Measurements from ENCODE around the gene UGT2B15. TPM values are rescaled to one million over a fixed set of nuclear protein-coding genes. Genes with fewer than 3 reads are reported as not detected.
"Not testable (repeated sequence)": the region's sequence is repeated elsewhere in the genome, so short reads cannot be mapped to it uniquely, and the experiment has no call there.

UGT2B15 gene
- total and polyA plus RNA-seq, 5 donors = not detected

GRCh38 chr4:68683034-68683433 lies 12.6 kb upstream of the UGT2B15 start:
- DNase-seq (no peak), ATAC-seq (no peak)
- H3K4me3 ChIP-seq (ENCODE audit: low read length) = no peak overlapping the region
- H3K9me3 ChIP-seq (ENCODE audit: control insufficient read depth, low read length) = no peaks in the 10 kb centered on the region
- WGBS = 75% methylated on average over 5 of the region's 5 CpGs
- no peaks in the 10 kb centered on the region for H3K4me1 ChIP-seq (ENCODE audit: control insufficient read depth, insufficient read depth, low read length)
- H3K27ac ChIP-seq (ENCODE audit: low read length) = no peak overlapping the region
- intact Hi-C loops (cut with DNase I) = no loop called here
- H3K27me3 ChIP-seq (ENCODE audit: control insufficient read depth, insufficient read depth) = no peaks in the 10 kb centered on the region

- DNase-seq; H3K4me1 ChIP-seq (ENCODE audit: control insufficient read depth, insufficient read depth, low read length); intact Hi-C loops (cut with DNase I); H3K4me3 ChIP-seq (ENCODE audit: low read length); H3K27ac ChIP-seq (ENCODE audit: low read length); ATAC-seq; H3K27me3 ChIP-seq (ENCODE audit: control insufficient read depth, insufficient read depth); H3K9me3 ChIP-seq (ENCODE audit: control insufficient read depth, low read length): not testable (repeated sequence)
- 74% methylated on average over 3 of the region's 3 CpGs for WGBS
Measured at GRCh38 chr4:68681298-68681697, 10.8 kb upstream of the UGT2B15 start.

GRCh38 chr4:68673143-68673542 lies 2.7 kb upstream of the UGT2B15 start:
- no peak for DNase-seq
- ATAC-seq = no peak
- Histone ChIP-seq H3K9me3 (ENCODE audit: control insufficient read depth, low read length) (no peaks in the 10 kb centered on the region), H3K4me3 (ENCODE audit: low read length) (no peak overlapping the region), H3K4me1 (ENCODE audit: control insufficient read depth, insufficient read depth, low read length) (no peaks in the 10 kb centered on the region), H3K27ac (ENCODE audit: low read length) (no peak overlapping the region), H3K27me3 (ENCODE audit: control insufficient read depth, insufficient read depth) (no peaks in the 10 kb centered on the region)
- intact Hi-C loops (cut with DNase I) = no loop called here
- 90% methylated on average over 7 of the region's 7 CpGs for WGBS

- H3K27me3 ChIP-seq (ENCODE audit: control insufficient read depth, insufficient read depth); H3K9me3 ChIP-seq (ENCODE audit: control insufficient read depth, low read length); ATAC-seq; H3K4me1 ChIP-seq (ENCODE audit: control insufficient read depth, insufficient read depth, low read length); H3K27ac ChIP-seq (ENCODE audit: low read length); H3K4me3 ChIP-seq (ENCODE audit: low read length); DNase-seq; intact Hi-C loops (cut with DNase I): not testable (repeated sequence)
Measured at GRCh38 chr4:68671217-68671616, 765 bp upstream of the UGT2B15 start.

- H3K9me3 ChIP-seq (ENCODE audit: control insufficient read depth, low read length); intact Hi-C loops (cut with DNase I); ATAC-seq; DNase-seq; H3K27ac ChIP-seq (ENCODE audit: low read length); H3K27me3 ChIP-seq (ENCODE audit: control insufficient read depth, insufficient read depth); H3K4me1 ChIP-seq (ENCODE audit: control insufficient read depth, insufficient read depth, low read length); H3K4me3 ChIP-seq (ENCODE audit: low read length): not testable (repeated sequence)
Measured at GRCh38 chr4:68668537-68669163, 1.8 kb downstream of the UGT2B15 start.

GRCh38 chr4:68667551-68667950 lies 2.9 kb downstream of the UGT2B15 start:
- intact Hi-C loops (cut with DNase I); DNase-seq; H3K27ac ChIP-seq (ENCODE audit: low read length); H3K4me1 ChIP-seq (ENCODE audit: control insufficient read depth, insufficient read depth, low read length); H3K9me3 ChIP-seq (ENCODE audit: control insufficient read depth, low read length); H3K4me3 ChIP-seq (ENCODE audit: low read length); ATAC-seq; H3K27me3 ChIP-seq (ENCODE audit: control insufficient read depth, insufficient read depth): not testable (repeated sequence)

- WGBS = 73% methylated on average over 3 of the region's 3 CpGs
Measured at GRCh38 chr4:68664721-68665120, 5.7 kb downstream of the UGT2B15 start.

GRCh38 chr4:68662836-68663574 lies 7.4 kb downstream of the UGT2B15 start:
- intact Hi-C loops (cut with DNase I); ATAC-seq; H3K27ac ChIP-seq (ENCODE audit: low read length); H3K4me1 ChIP-seq (ENCODE audit: control insufficient read depth, insufficient read depth, low read length); DNase-seq; H3K27me3 ChIP-seq (ENCODE audit: control insufficient read depth, insufficient read depth); H3K4me3 ChIP-seq (ENCODE audit: low read length); H3K9me3 ChIP-seq (ENCODE audit: control insufficient read depth, low read length): not testable (repeated sequence)
- WGBS = no CpG with 5 or more reads among the region's 1 CpG

More at GRCh38 chr4:68664721-68665120, 5.7 kb downstream of the UGT2B15 start:
- H3K4me1 ChIP-seq (ENCODE audit: control insufficient read depth, insufficient read depth, low read length); H3K27ac ChIP-seq (ENCODE audit: low read length); H3K27me3 ChIP-seq (ENCODE audit: control insufficient read depth, insufficient read depth); H3K9me3 ChIP-seq (ENCODE audit: control insufficient read depth, low read length); ATAC-seq; intact Hi-C loops (cut with DNase I); H3K4me3 ChIP-seq (ENCODE audit: low read length); DNase-seq: not testable (repeated sequence)

GRCh38 chr4:68658672-68659071 lies 11.8 kb downstream of the UGT2B15 start:
- no peak overlapping the region for H3K4me3 ChIP-seq (ENCODE audit: low read length)
- H3K27me3 ChIP-seq (ENCODE audit: control insufficient read depth, insufficient read depth) = no peaks in the 10 kb centered on the region
- intact Hi-C loops (cut with DNase I) = no loop called here
- H3K9me3 ChIP-seq (ENCODE audit: control insufficient read depth, low read length) = no peaks in the 10 kb centered on the region
- no peaks in the 10 kb centered on the region for H3K4me1 ChIP-seq (ENCODE audit: control insufficient read depth, insufficient read depth, low read length)
- ATAC-seq (no peak), DNase-seq (no peak)
- no peak overlapping the region for H3K27ac ChIP-seq (ENCODE audit: low read length)

- intact Hi-C loops (cut with DNase I); ATAC-seq; H3K27me3 ChIP-seq (ENCODE audit: control insufficient read depth, insufficient read depth); H3K4me1 ChIP-seq (ENCODE audit: control insufficient read depth, insufficient read depth, low read length); DNase-seq; H3K27ac ChIP-seq (ENCODE audit: low read length); H3K9me3 ChIP-seq (ENCODE audit: control insufficient read depth, low read length); H3K4me3 ChIP-seq (ENCODE audit: low read length): not testable (repeated sequence)
Measured at GRCh38 chr4:68657022-68657594, 13.3 kb downstream of the UGT2B15 start.

GRCh38 chr4:68656445-68656973 lies 13.9 kb downstream of the UGT2B15 start:
- H3K27me3 ChIP-seq (ENCODE audit: control insufficient read depth, insufficient read depth); H3K27ac ChIP-seq (ENCODE audit: low read length); intact Hi-C loops (cut with DNase I); H3K9me3 ChIP-seq (ENCODE audit: control insufficient read depth, low read length); ATAC-seq; H3K4me3 ChIP-seq (ENCODE audit: low read length); DNase-seq; H3K4me1 ChIP-seq (ENCODE audit: control insufficient read depth, insufficient read depth, low read length): not testable (repeated sequence)
- WGBS = 73% methylated on average over 2 of the region's 2 CpGs
